ENCODE results near the gene SGPP1. TPM values are rescaled to one million over a fixed set of nuclear protein-coding genes. Genes with fewer than 3 reads are reported as not detected.

SGPP1 gene, protein sequence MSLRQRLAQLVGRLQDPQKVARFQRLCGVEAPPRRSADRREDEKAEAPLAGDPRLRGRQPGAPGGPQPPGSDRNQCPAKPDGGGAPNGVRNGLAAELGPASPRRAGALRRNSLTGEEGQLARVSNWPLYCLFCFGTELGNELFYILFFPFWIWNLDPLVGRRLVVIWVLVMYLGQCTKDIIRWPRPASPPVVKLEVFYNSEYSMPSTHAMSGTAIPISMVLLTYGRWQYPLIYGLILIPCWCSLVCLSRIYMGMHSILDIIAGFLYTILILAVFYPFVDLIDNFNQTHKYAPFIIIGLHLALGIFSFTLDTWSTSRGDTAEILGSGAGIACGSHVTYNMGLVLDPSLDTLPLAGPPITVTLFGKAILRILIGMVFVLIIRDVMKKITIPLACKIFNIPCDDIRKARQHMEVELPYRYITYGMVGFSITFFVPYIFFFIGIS
- 8.2 and 8.7 TPM in 2 replicates for total RNA-seq (ENCODE audit: low replicate concordance)
- long read RNA-seq = 0 reads

DNA sequence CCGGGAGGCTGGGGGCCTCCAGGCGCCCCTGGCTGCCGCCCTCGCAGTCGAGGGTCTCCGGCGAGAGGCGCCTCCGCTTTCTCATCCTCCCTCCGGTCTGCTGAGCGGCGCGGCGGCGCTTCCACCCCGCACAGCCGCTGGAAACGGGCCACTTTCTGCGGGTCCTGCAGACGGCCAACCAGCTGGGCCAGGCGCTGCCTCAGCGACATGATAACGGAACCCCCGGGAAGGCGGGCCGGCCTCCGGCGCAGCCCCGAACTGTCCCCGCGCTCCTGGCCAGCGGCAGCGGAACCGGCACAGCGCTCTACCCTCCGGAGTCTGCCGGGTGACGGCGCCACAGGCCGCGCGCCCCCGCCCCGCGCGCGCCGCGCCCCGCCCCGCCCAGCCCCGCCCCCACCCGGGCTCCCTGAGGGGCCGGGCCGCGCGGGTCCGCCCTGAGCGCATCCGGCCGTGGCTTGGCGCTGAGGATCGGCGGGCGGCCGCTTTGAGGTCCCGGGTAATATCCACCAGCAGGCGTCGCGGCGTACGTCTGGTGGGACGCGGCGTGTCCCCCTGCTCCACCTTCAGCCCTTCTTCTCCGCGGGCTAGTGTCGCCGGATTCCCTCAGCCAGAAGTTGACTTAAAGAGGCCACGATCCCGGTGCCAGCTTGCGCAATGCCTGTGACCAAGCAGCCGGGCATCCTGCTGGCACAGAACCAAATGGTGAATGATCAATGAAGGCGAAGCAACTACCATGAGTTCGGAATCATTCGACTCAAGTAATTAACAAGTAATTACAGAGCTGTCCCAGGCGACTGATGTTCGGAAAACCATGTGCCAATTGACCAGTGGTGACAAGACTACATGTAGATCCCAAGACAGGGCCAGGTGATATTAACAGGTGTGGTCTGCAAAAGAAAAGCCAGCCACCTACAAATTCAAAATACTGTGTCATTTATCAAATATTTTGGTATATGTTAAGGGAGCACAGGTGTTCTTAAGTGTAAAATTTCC is at the start of gene SGPP1:
TSS of gene SGPP1 (minus strand) at position 330 of the 993 bp plus-strand sequence. CDS start at position 209, 121 bp downstream.
- Mint-ChIP-seq H3K36me3 (no peaks in the 10 kb centered on the region), H3K9me3 (no peaks in the 10 kb centered on the region), H3K27me3 (peaks cover 16% of the 10 kb centered on the region), H3K27ac (peak within 1 kb of the TSS; percentile 87), H3K4me3 (peak within 1 kb of the TSS; percentile 100), H3K4me1 (ENCODE audit: unreplicated experiment) (peaks cover 17% of the 10 kb centered on the region)
- TF ChIP-seq, protein P1, sequence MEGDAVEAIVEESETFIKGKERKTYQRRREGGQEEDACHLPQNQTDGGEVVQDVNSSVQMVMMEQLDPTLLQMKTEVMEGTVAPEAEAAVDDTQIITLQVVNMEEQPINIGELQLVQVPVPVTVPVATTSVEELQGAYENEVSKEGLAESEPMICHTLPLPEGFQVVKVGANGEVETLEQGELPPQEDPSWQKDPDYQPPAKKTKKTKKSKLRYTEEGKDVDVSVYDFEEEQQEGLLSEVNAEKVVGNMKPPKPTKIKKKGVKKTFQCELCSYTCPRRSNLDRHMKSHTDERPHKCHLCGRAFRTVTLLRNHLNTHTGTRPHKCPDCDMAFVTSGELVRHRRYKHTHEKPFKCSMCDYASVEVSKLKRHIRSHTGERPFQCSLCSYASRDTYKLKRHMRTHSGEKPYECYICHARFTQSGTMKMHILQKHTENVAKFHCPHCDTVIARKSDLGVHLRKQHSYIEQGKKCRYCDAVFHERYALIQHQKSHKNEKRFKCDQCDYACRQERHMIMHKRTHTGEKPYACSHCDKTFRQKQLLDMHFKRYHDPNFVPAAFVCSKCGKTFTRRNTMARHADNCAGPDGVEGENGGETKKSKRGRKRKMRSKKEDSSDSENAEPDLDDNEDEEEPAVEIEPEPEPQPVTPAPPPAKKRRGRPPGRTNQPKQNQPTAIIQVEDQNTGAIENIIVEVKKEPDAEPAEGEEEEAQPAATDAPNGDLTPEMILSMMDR (conservative IDR thresholded peaks at IDR 0.05) = peak; percentile 72
- DNase-seq (ENCODE audit: extremely low spot score, unreplicated experiment) = peak; percentile 81

DNA sequence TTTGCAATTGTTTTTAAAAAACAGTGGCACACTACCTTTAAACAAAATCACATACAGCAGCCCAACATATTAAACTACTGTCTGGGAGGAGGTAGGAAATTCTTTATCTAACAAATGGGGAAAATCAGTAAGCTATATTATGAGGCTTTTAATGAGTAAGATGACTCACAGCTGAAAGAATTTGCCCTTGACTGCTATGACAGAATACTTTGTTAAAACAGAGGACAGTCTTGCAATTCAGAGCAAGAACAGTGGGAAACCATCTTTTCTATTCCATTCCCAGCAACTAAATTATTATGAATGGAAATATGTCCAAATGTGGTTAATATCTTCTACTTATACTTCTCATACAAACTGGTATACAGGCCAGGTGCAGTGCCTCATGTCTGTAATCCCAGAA is 49.2 kb upstream of the SGPP1 start:
- TF ChIP-seq, protein P1 (conservative IDR thresholded peaks at IDR 0.05) = no peak
- DNase-seq (ENCODE audit: extremely low spot score, unreplicated experiment) = no peak
- H3K36me3 Mint-ChIP-seq = no peaks in the 10 kb centered on the region
- H3K27me3 Mint-ChIP-seq = no peaks in the 10 kb centered on the region
- peak overlapping the region; percentile 41 for H3K27ac Mint-ChIP-seq
- H3K4me1 Mint-ChIP-seq (ENCODE audit: unreplicated experiment) = peaks cover 9% of the 10 kb centered on the region
- H3K9me3 Mint-ChIP-seq = no peaks in the 10 kb centered on the region
- no peak overlapping the region for H3K4me3 Mint-ChIP-seq

DNA sequence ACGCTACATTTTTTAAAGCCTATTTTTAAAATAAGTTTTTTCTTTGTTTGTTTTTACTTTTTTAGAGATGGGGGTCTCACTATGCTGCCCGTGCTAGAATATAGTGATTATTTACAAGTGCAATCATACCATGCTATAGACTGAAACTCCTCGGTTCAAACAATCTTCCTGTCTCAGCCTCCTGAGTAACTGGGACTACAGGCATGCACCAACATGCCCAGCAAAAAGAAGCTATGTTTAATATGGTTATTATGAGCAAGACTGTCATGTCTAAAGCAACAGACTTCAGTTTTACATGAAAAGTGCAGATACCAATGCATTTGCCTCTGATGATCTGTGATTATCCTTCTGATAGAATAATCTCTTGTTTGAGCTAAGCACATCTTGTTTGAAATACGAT is 45.6 kb upstream of the SGPP1 start:
- Mint-ChIP-seq H3K9me3 (no peaks in the 10 kb centered on the region), H3K4me1 (ENCODE audit: unreplicated experiment) (peaks cover 9% of the 10 kb centered on the region), H3K27me3 (no peaks in the 10 kb centered on the region), H3K4me3 (no peak overlapping the region), H3K36me3 (no peaks in the 10 kb centered on the region), H3K27ac (peak overlapping the region; percentile 59)
- TF ChIP-seq, protein P1 (conservative IDR thresholded peaks at IDR 0.05) = no peak
- no peak for DNase-seq (ENCODE audit: extremely low spot score, unreplicated experiment)

DNA sequence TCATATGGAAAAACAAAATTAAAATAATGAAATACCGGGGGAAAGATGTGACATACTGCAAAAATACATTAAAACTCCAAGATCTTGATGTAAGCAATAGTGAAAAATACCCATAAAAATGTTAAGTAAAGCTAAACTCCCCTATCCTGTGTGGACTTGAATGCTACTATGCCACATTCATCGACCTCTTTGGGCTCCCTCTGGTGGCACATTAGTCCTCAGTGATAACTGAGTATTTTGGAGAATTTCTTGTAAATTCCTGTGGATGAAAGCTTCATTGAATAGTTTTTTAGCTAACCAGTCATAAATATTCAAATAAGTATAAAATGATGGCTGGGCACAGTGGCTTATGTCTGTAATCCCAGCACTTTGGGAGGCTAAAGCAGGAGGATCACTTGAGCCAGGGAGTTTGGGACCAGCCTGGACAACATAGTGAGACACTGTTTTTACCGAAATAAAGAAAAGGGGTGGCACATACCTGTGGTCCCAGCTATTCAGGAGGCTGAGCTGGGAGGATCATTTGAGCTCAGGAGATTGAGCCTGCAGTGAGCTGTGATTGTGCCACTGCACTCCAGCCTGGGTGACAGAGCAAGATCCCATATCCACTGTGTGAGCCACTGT is 42.4 kb upstream of the SGPP1 start:
- no peaks in the 10 kb centered on the region for H3K9me3 Mint-ChIP-seq
- H3K36me3 Mint-ChIP-seq = no peaks in the 10 kb centered on the region
- H3K27ac Mint-ChIP-seq = no peak overlapping the region
- peaks cover 10% of the 10 kb centered on the region for H3K4me1 Mint-ChIP-seq (ENCODE audit: unreplicated experiment)
- no peak for DNase-seq (ENCODE audit: extremely low spot score, unreplicated experiment)
- TF ChIP-seq, protein P1 (conservative IDR thresholded peaks at IDR 0.05) = peak; percentile 78
- H3K27me3 Mint-ChIP-seq = no peaks in the 10 kb centered on the region
- no peak overlapping the region for H3K4me3 Mint-ChIP-seq

DNA sequence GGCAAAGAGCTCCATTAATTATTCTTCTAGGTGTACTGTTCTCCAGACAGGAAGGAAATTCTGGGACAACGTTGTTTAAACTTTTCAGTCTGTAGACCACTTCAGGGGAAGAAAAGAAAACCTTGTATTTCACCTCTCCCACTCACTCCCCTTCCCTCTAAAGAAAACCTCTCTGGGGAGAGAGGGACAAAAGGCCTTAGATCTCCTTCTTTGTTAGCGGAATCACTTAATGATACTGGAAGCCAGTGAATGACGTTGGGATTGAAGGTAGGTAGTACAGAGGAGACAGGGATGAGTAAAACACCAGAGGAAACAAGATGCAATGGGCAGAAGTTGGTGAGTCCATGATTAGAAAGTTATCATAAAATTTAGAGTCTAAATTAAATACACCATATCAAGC is 38.7 kb upstream of the SGPP1 start:
- Mint-ChIP-seq H3K36me3 (no peaks in the 10 kb centered on the region), H3K9me3 (no peaks in the 10 kb centered on the region), H3K4me1 (ENCODE audit: unreplicated experiment) (peaks cover 6% of the 10 kb centered on the region), H3K27me3 (no peaks in the 10 kb centered on the region), H3K27ac (no peak overlapping the region), H3K4me3 (no peak overlapping the region)
- DNase-seq (ENCODE audit: extremely low spot score, unreplicated experiment) = no peak
- TF ChIP-seq, protein P1 (conservative IDR thresholded peaks at IDR 0.05) = no peak
